ENCODE measurements around the gene CCDC14. TPM values are rescaled to one million over a fixed set of nuclear protein-coding genes. Genes with fewer than 3 reads are reported as not detected.
A peak's percentile ranks its signal among the peaks of the same experiment; 100 is the strongest.

Gene CCDC14
- total and polyA plus RNA-seq, 10 donors: 13.6 to 53.9 (median 27.4) TPM

- Histone ChIP-seq H3K27me3 (replicated peaks in 1 of 7) (no peaks in the 10 kb centered on the region), H3K27ac (no peak overlapping the region), H3K4me1 (no peaks in the 10 kb centered on the region), H3K4me3 (no peak overlapping the region), H3K9me3 (no peaks in the 10 kb centered on the region), H3K36me3 (peaks cover 0 to 78% (median 27%) of the 10 kb centered on the region in 6 donors)
- DNase-seq: no peak
- 96 to 100% (median 99%) methylated on average over 2 of the region's 2 CpGs for WGBS, 5 donors
- TF ChIP-seq POLR2A (IDR thresholded peaks at IDR 0.05) (no peak), POLR2AphosphoS5 (IDR thresholded peaks at IDR 0.05) (no peak), CTCF (IDR thresholded peaks at IDR 0.05 in 8 of 11, conservative IDR thresholded peaks at IDR 0.05 in 3 of 11) (no peak)
- intact Hi-C loops (cut with DNase I; ENCODE audit: low total_unique reads): no loop called here
Measured at GRCh38 chr3:123949641-123950040, 11.4 kb downstream of the CCDC14 start.

- intact Hi-C loops (cut with DNase I; ENCODE audit: low total_unique reads): no loop called here
- Histone ChIP-seq H3K27me3 (replicated peaks in 1 of 7) (no peaks in the 10 kb centered on the region), H3K36me3 (peaks cover 0 to 82% (median 30%) of the 10 kb centered on the region in 6 donors), H3K4me1 (no peaks in the 10 kb centered on the region), H3K27ac (no peak overlapping the region), H3K4me3 (no peak overlapping the region), H3K9me3 (no peaks in the 10 kb centered on the region)
- DNase-seq: no peak
- TF ChIP-seq POLR2AphosphoS5 (IDR thresholded peaks at IDR 0.05) (no peak), POLR2A (IDR thresholded peaks at IDR 0.05) (no peak)
- WGBS, 5 donors: 97 to 99% (median 98%) methylated on average over 9 of the region's 9 CpGs
Measured at GRCh38 chr3:123948449-123948848, 12.6 kb downstream of the CCDC14 start.

- no peak for DNase-seq
- intact Hi-C loops (cut with DNase I; ENCODE audit: low total_unique reads): no loop called here
- peaks cover under 1 to 82% (median 33%) of the 10 kb centered on the region in 6 donors for H3K36me3 ChIP-seq
- H3K27me3 ChIP-seq (replicated peaks in 1 of 7): no peaks in the 10 kb centered on the region
- H3K4me1 ChIP-seq: no peaks in the 10 kb centered on the region
- TF ChIP-seq POLR2A (IDR thresholded peaks at IDR 0.05) (no peak), CTCF (IDR thresholded peaks at IDR 0.05 in 8 of 11, conservative IDR thresholded peaks at IDR 0.05 in 3 of 11) (no peak), POLR2AphosphoS5 (IDR thresholded peaks at IDR 0.05) (no peak)
- no peaks in the 10 kb centered on the region for H3K9me3 ChIP-seq
- no peak overlapping the region for H3K4me3 ChIP-seq
- H3K27ac ChIP-seq: no peak overlapping the region
Measured at GRCh38 chr3:123947482-123947881, 13.5 kb downstream of the CCDC14 start.

- TF ChIP-seq POLR2AphosphoS5 (IDR thresholded peaks at IDR 0.05): no peak
- TF ChIP-seq CTCF (IDR thresholded peaks at IDR 0.05 in 8 of 11, conservative IDR thresholded peaks at IDR 0.05 in 3 of 11): no peak
- TF ChIP-seq POLR2A (IDR thresholded peaks at IDR 0.05): no peak
- Histone ChIP-seq H3K27me3 (replicated peaks in 1 of 7) (no peaks in the 10 kb centered on the region), H3K9me3 (no peaks in the 10 kb centered on the region), H3K4me3 (no peak overlapping the region), H3K4me1 (no peaks in the 10 kb centered on the region), H3K36me3 (peaks cover under 1 to 47% (median 20%) of the 10 kb centered on the region in 6 donors), H3K27ac (no peak overlapping the region)
- intact Hi-C loops (cut with DNase I; ENCODE audit: low total_unique reads): no loop called here
- no peak for DNase-seq
- WGBS, 5 donors: 88 to 99% (median 94%) methylated on average over 1 of the region's 1 CpG
Measured at GRCh38 chr3:123941542-123941941, 19.5 kb downstream of the CCDC14 start.

GRCh38 chr3:123941121-123941520 lies 19.9 kb downstream of the CCDC14 start:
- Histone ChIP-seq H3K9me3 (no peaks in the 10 kb centered on the region), H3K27me3 (replicated peaks in 1 of 7) (no peaks in the 10 kb centered on the region), H3K36me3 (peaks cover 0 to 43% (median 19%) of the 10 kb centered on the region in 6 donors), H3K4me3 (no peak overlapping the region), H3K27ac (no peak overlapping the region), H3K4me1 (no peaks in the 10 kb centered on the region)
- intact Hi-C loops (cut with DNase I; ENCODE audit: low total_unique reads): no loop called here
- whole genome bisulfite sequencing, 5 donors: 54 to 75% (median 61%) methylated on average over 2 of the region's 2 CpGs
- no peak for DNase-seq
- TF ChIP-seq POLR2AphosphoS5 (IDR thresholded peaks at IDR 0.05) (no peak), CTCF (IDR thresholded peaks at IDR 0.05 in 8 of 11, conservative IDR thresholded peaks at IDR 0.05 in 3 of 11) (peak in 4 of 11 experiments; percentile 7 to 19 (median 13))

Data from spleen (tissue), 11 donors.